ENCODE results near the gene STARD4.
A peak's percentile ranks its signal among the peaks of the same experiment; 100 is the strongest.

The STARD4 gene, protein sequence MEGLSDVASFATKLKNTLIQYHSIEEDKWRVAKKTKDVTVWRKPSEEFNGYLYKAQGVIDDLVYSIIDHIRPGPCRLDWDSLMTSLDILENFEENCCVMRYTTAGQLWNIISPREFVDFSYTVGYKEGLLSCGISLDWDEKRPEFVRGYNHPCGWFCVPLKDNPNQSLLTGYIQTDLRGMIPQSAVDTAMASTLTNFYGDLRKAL

DNA sequence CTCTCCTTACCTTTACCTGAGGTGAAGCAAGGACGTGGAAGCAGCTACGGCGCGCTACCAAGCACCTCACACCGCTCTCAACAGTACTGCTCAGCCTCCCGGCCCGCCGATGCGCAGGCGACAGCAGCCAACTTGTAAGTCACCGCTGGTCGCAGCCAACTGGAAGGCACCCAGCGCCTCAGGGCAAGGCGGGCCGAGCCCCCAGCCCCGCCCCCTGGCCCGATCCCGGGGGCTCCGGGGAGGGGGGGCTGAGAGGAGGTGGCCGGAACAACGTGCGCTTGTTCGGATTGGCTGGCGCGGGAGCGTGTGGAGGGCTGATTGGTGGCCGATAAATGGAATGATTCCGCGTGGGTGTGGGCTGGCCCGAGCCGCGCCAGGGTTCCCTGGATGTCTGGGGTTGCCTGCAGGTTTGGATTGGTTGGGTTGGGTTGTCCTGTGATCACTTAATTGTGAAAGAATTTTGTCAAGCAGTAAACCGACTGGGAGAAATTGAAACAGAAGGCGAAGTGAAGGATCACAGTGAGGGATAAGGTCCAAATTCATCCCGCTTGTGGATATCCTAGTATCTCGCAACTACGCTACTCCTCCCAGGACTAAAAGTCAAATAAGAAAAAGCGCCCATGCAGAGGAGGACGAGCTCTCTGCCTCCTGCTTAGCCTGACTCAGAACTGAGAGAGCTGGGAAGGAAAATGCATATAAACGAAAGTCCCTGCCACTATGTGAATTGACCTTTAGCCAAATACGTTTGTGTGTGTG, at the start of gene STARD4:
TSS of gene STARD4 (minus strand) at position 161 of the 756 bp plus-strand sequence. CDS start 5,102 bp downstream, outside the sequence.
- FAIRE-seq (peak; percentile 98), DNase-seq (ENCODE audit: insufficient read length, low spot score) (peak; percentile 76)
- TF ChIP-seq POLR2A (IDR thresholded peaks at IDR 0.05; ENCODE audit: low read depth, low read length): peak; percentile 92

DNA sequence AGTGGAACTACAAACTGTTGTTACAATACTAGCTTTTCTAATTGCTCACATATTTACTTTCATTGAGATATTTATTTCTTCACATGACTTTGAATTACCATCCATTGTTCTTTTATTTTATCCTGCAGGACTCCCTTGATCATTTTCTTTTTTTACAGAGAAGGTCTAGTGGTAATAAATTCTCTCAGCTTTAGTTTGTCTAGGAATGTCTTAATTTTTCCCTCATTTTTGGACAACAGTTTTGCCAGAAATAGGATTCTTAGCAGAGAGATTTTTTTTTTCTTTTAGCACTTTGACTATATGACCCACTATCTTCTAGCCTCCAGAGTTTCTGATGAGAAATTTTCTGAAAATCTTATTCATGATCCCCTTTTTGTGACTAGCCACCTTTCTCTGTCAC, 47.3 kb upstream of the STARD4 start:
- no peak for TF ChIP-seq POLR2A (IDR thresholded peaks at IDR 0.05; ENCODE audit: low read depth, low read length)
- FAIRE-seq (no peak), DNase-seq (ENCODE audit: insufficient read length, low spot score) (no peak)

DNA sequence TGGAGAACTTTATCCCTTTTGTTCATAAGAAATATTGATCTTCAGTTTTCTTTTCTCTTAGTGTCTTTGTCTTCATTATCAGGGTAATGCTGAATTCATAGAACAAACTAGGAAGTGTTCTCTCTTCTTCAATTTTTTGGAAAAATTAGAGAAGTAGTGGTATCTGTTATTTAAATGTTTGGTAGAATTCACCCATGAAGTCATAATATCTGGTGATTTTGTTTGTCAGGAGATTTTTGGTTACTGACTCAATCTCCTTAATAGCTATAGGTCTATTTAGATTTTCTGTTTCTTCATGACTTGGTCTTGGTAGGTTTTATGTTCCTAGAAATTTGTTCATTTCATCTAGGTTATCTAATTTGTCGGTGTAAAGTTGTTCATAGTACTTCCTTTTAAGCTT, 45.4 kb upstream of the STARD4 start:
- TF ChIP-seq POLR2A (IDR thresholded peaks at IDR 0.05; ENCODE audit: low read depth, low read length): no peak
- DNase-seq (ENCODE audit: insufficient read length, low spot score) (no peak), FAIRE-seq (no peak)

- no peak for TF ChIP-seq POLR2A (IDR thresholded peaks at IDR 0.05; ENCODE audit: low read depth, low read length)
These were observed 44.8 kb upstream of the STARD4 start for GRCh38 chr5:111557111-111557510.

GRCh38 chr5:111556501-111556900, 44.2 kb upstream of the STARD4 start:
- FAIRE-seq (no peak), DNase-seq (ENCODE audit: insufficient read length, low spot score) (no peak)
- no peak for TF ChIP-seq POLR2A (IDR thresholded peaks at IDR 0.05; ENCODE audit: low read depth, low read length)

More at GRCh38 chr5:111557111-111557510, 44.8 kb upstream of the STARD4 start:
- DNase-seq (ENCODE audit: insufficient read length, low spot score) (no peak), FAIRE-seq (no peak)

DNA sequence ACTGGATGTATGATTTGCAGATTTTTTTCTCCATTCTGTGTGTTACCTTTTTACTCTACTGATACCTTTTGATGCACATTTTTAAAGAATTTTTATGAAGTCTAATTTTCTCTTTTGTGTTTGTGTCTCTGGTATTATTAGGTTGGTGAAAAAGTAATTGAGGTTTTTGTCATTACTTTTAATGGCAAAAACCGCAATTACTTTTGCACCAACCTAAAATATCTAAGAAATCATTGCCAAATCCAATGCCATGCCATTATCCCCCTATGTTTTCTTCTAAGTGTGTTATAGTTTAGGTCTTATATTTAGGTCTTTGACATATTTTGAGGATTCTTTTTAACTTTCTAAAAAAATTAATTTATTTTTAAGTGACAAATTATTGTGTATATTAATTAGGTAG, 43.4 kb upstream of the STARD4 start:
- no peak for TF ChIP-seq POLR2A (IDR thresholded peaks at IDR 0.05; ENCODE audit: low read depth, low read length)
- FAIRE-seq (no peak), DNase-seq (ENCODE audit: insufficient read length, low spot score) (no peak)

DNA sequence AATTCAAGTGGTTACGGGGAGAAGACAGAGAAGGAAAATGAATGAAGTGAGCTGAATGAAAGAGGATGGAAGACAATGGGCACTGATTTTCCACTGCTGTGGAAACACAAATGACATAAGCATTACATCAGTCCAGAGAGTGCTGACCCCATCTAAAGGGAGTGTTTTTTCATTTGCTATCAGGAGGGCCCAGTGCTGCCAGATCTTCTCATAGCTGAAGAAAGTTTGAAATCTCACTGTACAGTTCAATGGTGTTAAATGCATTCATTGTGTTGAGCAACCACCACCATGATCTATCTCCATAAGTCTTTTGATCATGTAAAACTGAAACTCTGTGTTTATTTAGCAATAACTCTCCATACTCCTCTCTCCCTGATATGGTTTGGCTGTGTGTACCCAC, 41.5 kb upstream of the STARD4 start:
- no peak for FAIRE-seq
- no peak for DNase-seq (ENCODE audit: insufficient read length, low spot score)
- TF ChIP-seq POLR2A (IDR thresholded peaks at IDR 0.05; ENCODE audit: low read depth, low read length): no peak

DNA sequence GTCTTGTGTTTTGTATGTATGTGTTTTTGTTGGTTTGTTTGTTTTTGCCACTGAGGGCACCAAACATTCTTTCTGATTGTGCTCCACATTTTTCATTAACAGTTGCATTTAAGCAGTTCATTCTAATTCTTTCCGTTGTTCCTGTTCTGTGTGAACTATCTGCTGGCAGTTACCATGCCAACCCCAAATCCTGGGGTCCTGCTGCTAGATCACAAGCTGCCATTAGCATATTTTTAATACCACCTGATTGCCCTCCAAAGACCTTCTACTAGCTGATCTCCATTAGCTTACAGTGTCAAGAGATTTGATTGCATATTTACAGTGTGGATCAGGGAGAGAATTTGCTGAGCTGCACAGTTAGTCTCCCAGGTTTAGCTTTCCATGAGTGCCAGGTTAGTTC, 40.6 kb upstream of the STARD4 start:
- TF ChIP-seq POLR2A (IDR thresholded peaks at IDR 0.05; ENCODE audit: low read depth, low read length): no peak
- FAIRE-seq: no peak
- no peak for DNase-seq (ENCODE audit: insufficient read length, low spot score)

GRCh38 chr5:111552492-111552891, 40.2 kb upstream of the STARD4 start:
- FAIRE-seq (no peak), DNase-seq (ENCODE audit: insufficient read length, low spot score) (no peak)
- TF ChIP-seq POLR2A (IDR thresholded peaks at IDR 0.05; ENCODE audit: low read depth, low read length): no peak

DNA sequence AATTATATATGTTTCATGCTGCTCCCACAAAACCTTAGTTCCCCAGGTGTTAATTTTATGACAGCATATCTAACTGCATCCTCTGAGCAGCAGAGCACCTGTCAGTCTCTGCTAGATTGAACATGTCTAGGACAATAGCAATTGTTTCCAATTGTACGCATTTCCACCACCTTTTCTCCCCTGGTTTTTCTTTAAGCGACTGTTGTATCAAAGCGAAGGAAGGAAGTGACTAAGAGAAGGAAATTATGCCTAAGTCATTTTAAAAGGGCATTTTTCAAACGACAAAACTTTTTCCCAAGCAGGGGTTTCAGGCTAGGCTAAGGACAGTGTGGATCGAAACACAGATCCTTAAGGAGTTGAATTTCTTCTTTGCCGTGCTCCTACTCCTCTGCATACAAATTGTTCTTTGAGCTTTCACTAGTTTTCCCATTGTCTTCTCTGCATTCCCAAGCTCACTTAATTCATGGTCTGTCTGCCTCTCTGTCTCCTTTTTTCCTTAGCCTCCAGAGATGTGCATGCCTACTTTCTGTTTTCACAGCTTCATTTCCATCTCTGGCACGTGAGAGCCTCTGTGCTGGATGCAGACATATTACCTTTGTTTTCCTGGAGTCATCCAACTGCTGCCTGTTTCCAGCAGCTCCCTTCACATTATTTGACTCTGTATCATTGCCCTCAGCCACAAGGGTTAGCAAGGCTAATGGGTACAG, 39.4 kb upstream of the STARD4 start:
- FAIRE-seq: no peak
- no peak for DNase-seq (ENCODE audit: insufficient read length, low spot score)
- no peak for TF ChIP-seq POLR2A (IDR thresholded peaks at IDR 0.05; ENCODE audit: low read depth, low read length)

DNA sequence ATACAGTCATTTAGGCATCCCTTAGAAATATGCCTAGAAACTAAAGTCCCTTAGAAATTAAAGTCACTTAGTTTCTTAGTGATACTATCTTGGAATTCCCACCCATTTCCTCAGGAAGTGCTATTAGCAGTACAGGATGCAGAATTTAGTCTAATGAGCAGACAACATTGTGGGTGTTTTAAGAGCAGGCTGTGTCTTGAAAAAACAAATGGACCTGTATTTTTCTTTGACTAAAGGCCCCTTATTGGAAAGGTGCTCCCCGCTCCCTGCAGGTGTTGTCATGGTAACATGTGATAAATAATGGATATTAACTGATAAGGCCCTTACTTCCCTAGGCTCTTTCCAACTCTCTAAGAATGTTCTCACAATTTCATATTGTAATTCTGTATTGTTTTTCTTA, 38.8 kb upstream of the STARD4 start:
- DNase-seq (ENCODE audit: insufficient read length, low spot score) (no peak), FAIRE-seq (no peak)
- no peak for TF ChIP-seq POLR2A (IDR thresholded peaks at IDR 0.05; ENCODE audit: low read depth, low read length)

- FAIRE-seq: peak; percentile 82
- peak; percentile 47 for DNase-seq (ENCODE audit: insufficient read length, low spot score)
- TF ChIP-seq POLR2A (IDR thresholded peaks at IDR 0.05; ENCODE audit: low read depth, low read length): no peak
These were observed 38.1 kb upstream of the STARD4 start for GRCh38 chr5:111550282-111551020.

GRCh38 chr5:111548992-111549649, 36.8 kb upstream of the STARD4 start:
- TF ChIP-seq POLR2A (IDR thresholded peaks at IDR 0.05; ENCODE audit: low read depth, low read length): no peak
- FAIRE-seq (no peak), DNase-seq (ENCODE audit: insufficient read length, low spot score) (no peak)

Data from H54 (cell line).